A673 (cell line): ENCODE data around the gene LAMA2.

Experiments
- CTCF ChIP-seq: fragments of 300-800, 200-600 bp; sonication (generic); conservative IDR thresholded peaks from 2 replicates; pipeline ENCODE4 v1.5.1; 2017; ENCODE audit warnings: low read depth, mild to moderate bottlenecking, antibody characterized with exemption, low read length, moderate library complexity, mixed read lengths
- EZH2 ChIP-seq: fragments of 200-600 bp; sonication (generic); IDR thresholded peaks from 2 replicates; pipeline ENCODE4 v1.6.1; 2017; ENCODE audit warnings: borderline replicate concordance, low read depth, mild to moderate bottlenecking, mixed read lengths, antibody characterized with exemption, low read length; ENCODE audit not compliant: poor library complexity, severe bottlenecking

DNA sequence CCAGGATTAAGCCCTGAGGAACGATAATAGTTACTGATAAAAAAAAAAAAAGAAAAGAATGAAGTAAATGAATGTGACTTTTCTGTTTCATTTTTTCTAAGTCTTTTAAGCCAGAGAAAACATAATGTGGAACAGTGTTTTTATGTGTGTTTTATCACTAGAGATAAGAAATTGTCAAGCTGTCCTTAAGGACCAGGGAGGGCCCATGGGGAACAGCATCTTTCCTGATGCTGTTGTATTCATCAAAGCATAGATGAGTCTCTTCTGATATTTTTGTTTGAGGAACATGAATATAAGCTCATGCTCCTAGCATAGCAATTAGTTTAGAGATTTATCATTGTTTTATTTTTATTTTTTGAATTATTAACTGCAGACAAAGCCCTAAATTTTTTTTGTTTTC, 150.2 kb downstream of the LAMA2 start:
- TF ChIP-seq CTCF (no peak), EZH2 (no peak)
